ENCODE results near the gene SLC35F3.

Gene SLC35F3

DNA sequence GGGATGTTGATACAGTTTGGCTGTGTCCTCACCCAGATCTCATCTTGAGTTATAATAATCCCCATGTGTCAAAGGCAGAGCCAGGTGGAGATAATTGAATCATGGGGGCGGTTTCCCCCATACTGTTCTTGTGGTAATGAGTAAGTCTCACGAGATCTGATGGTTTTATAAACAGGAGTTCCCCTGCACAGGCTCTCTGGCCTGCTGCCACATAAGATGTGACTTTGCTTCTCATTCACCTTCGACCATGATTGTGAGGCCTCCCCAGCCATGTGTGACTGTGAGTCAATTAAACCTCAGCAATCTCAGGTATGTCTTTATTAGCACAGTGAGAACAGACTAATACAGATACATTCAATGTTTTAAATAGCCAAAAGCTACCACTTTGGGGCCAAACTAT is 41.1 kb downstream of the SLC35F3 start:
- no peak overlapping the region for H3K4me3 ChIP-seq (ENCODE audit: low read depth, low read length)
- TF ChIP-seq, protein P1, sequence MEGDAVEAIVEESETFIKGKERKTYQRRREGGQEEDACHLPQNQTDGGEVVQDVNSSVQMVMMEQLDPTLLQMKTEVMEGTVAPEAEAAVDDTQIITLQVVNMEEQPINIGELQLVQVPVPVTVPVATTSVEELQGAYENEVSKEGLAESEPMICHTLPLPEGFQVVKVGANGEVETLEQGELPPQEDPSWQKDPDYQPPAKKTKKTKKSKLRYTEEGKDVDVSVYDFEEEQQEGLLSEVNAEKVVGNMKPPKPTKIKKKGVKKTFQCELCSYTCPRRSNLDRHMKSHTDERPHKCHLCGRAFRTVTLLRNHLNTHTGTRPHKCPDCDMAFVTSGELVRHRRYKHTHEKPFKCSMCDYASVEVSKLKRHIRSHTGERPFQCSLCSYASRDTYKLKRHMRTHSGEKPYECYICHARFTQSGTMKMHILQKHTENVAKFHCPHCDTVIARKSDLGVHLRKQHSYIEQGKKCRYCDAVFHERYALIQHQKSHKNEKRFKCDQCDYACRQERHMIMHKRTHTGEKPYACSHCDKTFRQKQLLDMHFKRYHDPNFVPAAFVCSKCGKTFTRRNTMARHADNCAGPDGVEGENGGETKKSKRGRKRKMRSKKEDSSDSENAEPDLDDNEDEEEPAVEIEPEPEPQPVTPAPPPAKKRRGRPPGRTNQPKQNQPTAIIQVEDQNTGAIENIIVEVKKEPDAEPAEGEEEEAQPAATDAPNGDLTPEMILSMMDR (IDR thresholded peaks at IDR 0.05; ENCODE audit: control insufficient read depth, extremely low read depth, insufficient read depth): no peak
- no peak for DNase-seq (ENCODE audit: low read depth)

DNA sequence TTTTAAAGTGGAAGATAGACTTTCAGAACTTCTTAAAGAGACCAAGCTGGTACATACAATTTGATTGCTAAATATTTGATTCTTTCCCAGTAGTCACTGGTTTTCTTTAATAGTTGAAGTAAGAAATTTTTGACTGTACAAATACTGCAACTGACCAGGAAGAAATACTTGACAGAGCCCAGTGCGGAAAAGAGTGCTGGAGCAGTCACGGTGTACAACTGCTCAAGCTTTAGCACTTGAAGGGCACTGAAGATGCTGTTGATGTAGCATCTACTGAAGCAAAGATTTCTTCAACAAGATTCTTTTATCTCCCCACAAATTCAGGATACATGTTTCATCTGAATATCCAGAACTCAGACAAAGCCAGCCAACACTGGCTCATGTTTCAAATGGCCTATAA is 41.5 kb downstream of the SLC35F3 start:
- no peak overlapping the region for H3K4me3 ChIP-seq (ENCODE audit: low read depth, low read length)
- TF ChIP-seq, protein P1 (IDR thresholded peaks at IDR 0.05; ENCODE audit: control insufficient read depth, extremely low read depth, insufficient read depth): no peak
- no peak for DNase-seq (ENCODE audit: low read depth)

GRCh38 chr1:233946724-233947123 is 42.2 kb downstream of the SLC35F3 start:
- DNase-seq (ENCODE audit: low read depth): no peak
- TF ChIP-seq, protein P1 (IDR thresholded peaks at IDR 0.05; ENCODE audit: control insufficient read depth, extremely low read depth, insufficient read depth): no peak
- H3K4me3 ChIP-seq (ENCODE audit: low read depth, low read length): no peak overlapping the region

DNA sequence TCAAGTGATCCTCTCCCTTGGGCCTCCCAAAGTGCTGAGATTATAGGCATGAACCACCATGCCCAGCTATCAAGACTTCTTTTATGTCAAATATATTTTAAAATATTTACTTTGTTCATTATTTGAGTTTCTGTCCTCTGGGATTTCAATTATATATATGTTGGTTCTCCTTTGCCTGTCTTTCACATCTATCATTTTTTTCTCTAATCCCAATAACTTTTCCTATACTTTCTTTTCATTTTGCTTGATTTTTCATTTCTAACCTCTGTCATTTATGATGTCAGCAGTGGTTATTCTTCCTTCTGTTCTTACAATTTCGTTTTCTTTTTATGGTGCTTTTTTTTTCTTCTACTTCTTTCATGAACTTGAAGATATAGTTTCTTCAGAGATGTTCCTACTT is 47.3 kb downstream of the SLC35F3 start:
- DNase-seq (ENCODE audit: low read depth): no peak
- H3K4me3 ChIP-seq (ENCODE audit: low read depth, low read length): no peak overlapping the region
- TF ChIP-seq, protein P1 (IDR thresholded peaks at IDR 0.05; ENCODE audit: control insufficient read depth, extremely low read depth, insufficient read depth): no peak

DNA sequence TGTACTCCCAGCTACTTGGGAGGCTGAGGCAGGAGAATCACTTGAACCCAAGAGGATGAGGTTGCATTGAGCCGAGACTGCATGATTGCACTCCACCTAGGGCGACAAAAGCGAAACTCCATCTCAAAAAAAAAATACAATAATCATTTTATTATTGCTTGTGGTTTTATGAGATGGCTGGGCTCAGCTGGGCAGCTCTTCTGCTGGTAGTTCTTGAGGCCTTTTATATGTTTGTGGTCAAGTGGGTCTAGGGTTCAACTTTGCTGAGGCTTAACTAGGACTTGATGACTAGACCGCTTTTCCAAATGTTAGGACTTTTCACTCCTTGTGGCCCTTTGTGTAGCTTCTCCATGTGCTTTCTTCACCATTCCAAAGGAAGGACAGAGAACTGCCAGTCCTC is 53.2 kb downstream of the SLC35F3 start:
- H3K4me3 ChIP-seq (ENCODE audit: low read depth, low read length): no peak overlapping the region
- TF ChIP-seq, protein P1 (IDR thresholded peaks at IDR 0.05; ENCODE audit: control insufficient read depth, extremely low read depth, insufficient read depth): no peak
- DNase-seq (ENCODE audit: low read depth): no peak

DNA sequence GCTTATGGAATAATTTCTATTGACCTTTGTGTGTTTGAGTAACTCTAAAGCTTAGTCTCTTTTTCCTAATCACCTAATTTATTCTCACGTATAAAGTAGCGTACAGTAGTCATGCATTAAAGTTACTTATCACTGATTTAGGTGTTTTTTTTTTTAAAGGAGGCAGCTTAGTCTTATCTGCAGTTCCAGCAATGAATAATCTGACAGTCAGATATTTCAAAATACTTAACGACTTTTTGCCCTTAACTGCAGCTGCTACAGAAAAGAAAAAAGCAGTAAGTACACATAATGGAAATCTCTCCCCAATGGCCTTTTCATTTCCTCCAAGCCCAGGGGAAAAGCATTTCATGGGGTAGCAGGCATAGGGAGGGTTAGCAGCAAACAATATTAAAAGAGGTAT is 54.6 kb downstream of the SLC35F3 start:
- TF ChIP-seq, protein P1 (IDR thresholded peaks at IDR 0.05; ENCODE audit: control insufficient read depth, extremely low read depth, insufficient read depth): no peak
- no peak for DNase-seq (ENCODE audit: low read depth)
- no peak overlapping the region for H3K4me3 ChIP-seq (ENCODE audit: low read depth, low read length)

DNA sequence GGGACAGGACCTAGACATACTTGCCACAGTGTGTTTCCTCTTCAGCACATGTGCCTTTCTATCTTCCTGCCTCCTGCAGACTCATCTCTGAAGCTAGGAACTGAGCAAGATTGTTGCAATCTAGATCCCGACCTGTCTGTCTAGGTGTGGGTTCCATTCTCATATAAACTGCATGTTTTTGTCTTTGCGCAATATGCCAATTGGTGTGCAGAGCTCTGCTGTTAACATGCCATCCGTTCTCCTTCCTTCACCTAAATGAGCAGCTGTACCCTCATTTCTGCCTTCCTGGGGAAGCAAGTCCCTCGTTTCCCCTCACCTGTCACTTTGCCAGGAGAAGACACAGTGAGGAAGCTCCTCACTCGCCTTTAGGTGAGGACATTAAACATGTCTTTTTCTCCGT is 55.5 kb downstream of the SLC35F3 start:
- no peak overlapping the region for H3K4me3 ChIP-seq (ENCODE audit: low read depth, low read length)
- no peak for DNase-seq (ENCODE audit: low read depth)
- TF ChIP-seq, protein P1 (IDR thresholded peaks at IDR 0.05; ENCODE audit: control insufficient read depth, extremely low read depth, insufficient read depth): no peak

Measured in LNCaP clone FGC (cell line).